MM.1S (cell line): ENCODE results near the gene ARID4A.

Source experiments
- EZH2 ChIP-seq: fragments of 300-600 bp; sonication (generic); optimal IDR thresholded peaks from 2 replicates; pipeline ENCODE3; 2017; ENCODE audit warnings: low read depth, mild to moderate bottlenecking, antibody characterized with exemption, low read length, mixed read lengths
- TF ChIP-seq, protein P1 (sequence below): fragments of 300-600 bp; sonication (generic); IDR thresholded peaks from 2 replicates; pipeline ENCODE4 v1.5.1; 2016; ENCODE audit warnings: antibody characterized with exemption, low read length, mixed read lengths

DNA sequence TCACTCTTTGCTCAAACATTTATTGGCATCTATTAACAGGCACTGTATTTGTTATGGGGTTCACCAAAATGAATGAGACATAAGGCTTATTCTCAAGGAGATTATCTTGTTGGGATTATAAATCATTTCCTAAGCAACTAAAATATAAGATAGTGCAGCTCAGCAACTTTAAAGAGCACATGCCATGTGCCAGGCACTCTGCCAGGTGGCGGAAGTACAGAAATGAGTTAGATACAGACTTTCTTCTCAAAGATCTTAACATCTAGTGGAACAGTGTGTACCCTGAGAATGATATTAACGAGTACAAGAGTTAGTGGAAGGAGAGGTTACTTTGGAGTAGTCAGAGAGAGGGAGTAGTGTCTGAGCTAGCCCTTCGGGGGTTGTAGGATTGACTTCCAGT lies 68.9 kb downstream of the ARID4A start:
- TF ChIP-seq, protein P1, sequence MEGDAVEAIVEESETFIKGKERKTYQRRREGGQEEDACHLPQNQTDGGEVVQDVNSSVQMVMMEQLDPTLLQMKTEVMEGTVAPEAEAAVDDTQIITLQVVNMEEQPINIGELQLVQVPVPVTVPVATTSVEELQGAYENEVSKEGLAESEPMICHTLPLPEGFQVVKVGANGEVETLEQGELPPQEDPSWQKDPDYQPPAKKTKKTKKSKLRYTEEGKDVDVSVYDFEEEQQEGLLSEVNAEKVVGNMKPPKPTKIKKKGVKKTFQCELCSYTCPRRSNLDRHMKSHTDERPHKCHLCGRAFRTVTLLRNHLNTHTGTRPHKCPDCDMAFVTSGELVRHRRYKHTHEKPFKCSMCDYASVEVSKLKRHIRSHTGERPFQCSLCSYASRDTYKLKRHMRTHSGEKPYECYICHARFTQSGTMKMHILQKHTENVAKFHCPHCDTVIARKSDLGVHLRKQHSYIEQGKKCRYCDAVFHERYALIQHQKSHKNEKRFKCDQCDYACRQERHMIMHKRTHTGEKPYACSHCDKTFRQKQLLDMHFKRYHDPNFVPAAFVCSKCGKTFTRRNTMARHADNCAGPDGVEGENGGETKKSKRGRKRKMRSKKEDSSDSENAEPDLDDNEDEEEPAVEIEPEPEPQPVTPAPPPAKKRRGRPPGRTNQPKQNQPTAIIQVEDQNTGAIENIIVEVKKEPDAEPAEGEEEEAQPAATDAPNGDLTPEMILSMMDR = no peak
- TF ChIP-seq EZH2 = no peak
